HG02571 (cell line): ENCODE data around the gene CPNE7.

Experiments used
- ATAC-seq: cut with Tn5 transposase; IDR thresholded peaks from one replicate; pipeline ENCODE4 v1.9.1; 2021; ENCODE audit warnings: mild to moderate bottlenecking, moderate library complexity; ENCODE audit not compliant: unreplicated experiment

The CPNE7 gene

DNA sequence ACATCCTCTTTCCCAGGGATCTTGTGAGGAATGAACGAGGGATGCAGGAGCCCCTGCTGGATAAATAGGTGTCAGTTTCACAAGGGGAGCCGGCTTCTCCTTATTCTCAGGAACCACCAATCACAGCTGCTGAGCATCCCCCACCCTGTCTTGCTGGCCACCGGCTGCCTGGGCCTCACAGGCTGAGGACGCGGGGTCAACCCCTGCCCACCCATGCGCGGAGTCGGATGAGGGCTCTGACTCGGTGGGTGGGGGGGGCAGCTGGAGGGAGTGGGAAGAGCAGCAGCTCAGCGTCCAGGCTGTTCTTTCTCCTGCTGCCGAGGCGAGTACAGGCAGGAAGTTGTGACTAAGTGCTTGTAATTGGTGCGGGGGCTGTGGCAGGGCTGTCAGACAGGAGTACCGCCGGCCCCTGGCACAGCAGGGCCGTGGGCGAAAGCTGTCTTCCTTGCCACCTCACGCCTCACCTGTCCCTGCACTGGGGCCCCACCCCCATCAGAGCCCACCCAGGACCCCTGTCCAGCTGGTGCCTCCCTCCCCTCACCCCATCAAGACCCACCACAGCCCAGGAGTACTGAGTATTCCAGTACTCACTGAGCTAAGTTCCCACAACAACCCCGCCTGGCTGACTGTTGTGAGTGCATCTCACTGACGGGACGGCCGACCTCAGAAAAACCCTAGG, 26.9 kb downstream of the CPNE7 start:
- no peak for ATAC-seq

DNA sequence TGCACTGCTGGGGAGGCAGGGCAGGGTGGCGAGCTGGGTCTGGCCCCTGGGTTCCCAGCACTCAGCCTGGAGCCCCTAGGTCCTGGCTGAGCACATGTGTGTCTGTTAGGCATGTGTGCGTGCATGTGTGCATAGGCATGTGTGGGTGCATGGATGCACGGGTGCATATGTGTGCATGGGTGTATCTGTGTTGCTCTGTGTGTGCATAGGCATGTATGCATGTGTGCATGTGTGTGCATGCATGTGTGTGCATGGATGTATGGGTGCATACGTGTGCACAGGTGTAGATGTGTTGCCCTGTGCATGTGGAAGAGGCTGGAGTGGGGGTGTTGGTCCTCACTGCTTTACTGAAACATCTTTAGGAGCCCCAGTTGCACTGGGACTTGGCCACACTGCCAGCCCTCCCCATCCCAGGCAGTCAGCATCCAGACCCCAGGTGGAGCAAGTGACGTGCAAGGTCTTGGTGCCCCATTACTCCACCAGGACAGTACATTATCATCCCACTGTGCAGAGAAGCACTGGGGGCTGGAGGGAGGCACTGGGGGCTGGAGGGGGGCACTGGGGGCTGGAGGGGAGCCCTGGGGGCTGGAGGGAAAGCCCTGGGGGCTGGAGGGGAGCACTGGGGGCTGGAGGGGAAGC, 27.5 kb downstream of the CPNE7 start:
- no peak for ATAC-seq

DNA sequence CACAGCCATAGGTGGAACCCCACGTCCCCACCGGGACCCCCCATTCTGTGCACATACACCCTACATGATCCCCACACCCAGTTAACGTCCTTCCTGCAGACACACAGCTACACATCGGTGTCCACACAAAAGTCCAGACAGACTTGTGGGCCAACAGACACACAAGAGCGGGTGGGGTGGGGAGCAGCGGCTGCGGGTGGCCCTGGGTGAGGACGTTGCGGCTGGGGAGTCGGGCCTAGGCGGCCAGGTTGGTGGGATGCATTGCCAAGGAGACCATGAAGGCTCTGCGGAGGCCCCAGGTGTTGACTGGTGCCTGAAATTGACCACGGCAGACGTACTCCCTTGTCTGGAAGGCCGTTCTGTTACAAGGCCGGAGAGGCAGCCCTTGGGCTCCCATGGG, 29.2 kb downstream of the CPNE7 start:
- ATAC-seq = no peak

DNA sequence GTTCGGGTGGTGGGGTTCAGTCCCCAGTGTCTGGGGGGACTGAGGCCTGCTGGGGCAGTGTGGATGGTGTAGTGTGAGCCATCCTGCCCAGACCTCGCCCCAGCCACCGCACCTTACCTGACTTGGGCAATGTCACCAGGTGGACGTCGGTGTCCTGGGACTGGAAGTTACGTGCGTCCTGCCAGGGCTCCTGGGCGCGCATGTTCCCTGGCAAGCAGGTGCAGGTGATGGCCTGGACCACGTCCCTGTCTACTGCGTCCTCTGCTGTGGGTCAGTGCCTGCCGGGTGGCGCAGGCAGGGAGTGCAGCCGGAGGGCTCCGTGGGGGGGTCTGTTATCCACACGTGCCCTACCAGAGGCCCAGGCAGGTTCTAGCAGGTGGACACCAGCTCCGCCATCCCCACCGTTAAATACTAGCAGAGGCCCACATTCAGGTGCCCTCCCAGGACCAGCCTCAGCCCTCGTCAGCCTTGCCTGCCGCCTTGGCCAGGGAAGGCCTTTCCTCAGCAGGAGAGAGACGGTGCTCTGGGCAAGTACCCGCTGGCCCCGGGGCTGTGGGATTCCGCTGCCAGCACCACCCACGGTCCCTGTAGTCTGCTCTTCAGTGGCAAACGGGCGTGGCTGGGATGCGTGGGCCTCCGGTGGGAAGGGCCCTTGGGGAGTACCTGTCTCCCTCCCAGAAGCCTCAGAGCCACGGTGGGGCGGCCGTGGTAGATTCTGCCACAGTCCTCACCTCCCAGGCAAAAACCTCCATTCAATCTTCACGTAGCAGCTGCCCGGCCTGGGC, 29.8 kb downstream of the CPNE7 start:
- no peak for ATAC-seq

DNA sequence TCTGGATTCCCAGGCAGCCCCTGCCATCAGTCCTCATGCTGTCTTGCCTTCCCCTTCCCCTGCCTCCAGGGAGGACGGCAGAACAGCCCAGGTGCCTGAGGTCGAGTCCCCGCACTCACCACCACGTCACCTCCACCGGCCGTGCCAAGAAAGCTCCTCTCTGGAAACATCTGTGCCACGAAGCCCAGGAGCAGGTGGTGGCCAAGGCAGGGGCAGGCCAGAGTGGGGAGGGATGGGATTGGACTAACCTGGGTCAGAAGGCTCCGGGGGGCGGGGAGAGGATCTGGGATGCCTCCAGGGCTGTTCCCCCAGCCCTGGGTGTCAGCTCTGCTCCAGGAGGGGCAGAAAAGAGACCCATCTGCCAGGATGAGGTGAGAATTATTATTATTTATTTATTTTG, 30.4 kb downstream of the CPNE7 start:
- ATAC-seq = no peak

DNA sequence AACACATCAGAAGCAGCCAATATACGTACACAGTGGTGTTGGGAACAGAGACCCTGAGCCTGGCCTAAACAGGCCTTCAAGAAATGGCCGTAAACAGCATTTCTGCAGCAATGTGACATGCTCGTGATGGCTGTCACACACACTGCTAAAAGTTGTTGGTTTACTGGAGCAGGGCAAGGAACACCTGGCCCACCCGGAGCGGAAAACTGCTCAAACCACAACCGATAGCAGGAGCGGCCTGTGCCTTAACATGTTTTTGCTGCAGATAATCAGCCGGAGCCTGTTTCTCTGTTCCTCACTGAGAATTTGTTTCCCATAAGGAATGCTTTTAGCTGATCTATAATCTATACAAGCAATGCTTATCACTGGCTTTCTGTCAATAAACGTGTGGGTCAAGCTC, 31.9 kb downstream of the CPNE7 start:
- no peak for ATAC-seq

DNA sequence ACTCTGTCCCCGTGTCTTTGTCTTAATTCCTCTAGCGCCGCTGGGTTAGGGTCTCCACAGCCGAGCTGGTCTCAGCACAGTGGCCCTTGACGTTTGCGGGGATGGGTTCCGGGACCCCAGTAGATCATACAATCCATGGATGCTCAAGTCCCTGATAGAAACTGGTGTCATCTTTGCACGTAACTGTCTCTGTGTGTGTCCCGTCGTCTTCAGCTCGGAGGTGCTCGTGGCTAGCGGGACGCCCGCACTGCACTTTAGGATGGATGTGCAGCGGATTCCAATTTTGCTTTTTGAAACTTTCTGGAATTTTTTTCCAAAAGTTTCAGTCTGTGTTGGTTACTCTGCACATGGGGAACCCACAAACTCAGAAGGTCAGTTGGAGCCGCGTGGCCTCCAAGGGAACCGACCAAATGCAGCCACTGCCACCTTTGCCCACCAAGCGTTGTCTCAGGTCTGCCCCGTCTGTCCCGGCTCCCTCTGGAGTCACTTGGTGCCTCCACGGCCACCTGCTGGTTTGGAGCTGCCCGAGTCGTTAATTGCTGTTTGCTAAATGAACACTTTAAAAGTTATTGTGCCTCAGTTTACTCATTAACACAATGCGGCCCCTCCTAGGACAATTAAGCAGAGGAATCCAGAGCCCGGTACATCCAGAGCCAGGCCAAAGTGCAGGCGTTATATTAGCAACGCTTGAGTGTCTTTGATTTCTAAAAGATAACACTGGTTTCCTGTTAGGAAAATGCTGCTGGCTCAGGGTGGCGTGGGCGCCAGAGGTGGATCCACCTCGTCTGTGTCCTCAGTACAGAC, 32.6 kb downstream of the CPNE7 start:
- ATAC-seq = no peak

DNA sequence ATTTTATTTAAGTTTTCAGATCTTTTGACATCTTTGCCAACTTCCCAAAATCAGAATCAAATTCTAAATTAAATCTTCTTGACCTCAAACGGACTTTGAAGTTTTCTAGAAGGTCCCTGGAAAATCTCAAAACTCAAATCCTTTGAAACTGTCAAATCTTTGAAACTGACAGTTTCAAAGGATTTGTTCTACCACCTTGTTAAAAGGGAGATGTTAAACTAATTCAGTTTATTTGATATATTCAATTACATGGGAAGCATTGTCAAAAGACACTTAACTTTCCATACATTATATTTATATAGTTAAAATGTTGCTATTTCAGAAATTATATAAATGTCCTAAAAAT, 34.5 kb downstream of the CPNE7 start:
- ATAC-seq = no peak

DNA sequence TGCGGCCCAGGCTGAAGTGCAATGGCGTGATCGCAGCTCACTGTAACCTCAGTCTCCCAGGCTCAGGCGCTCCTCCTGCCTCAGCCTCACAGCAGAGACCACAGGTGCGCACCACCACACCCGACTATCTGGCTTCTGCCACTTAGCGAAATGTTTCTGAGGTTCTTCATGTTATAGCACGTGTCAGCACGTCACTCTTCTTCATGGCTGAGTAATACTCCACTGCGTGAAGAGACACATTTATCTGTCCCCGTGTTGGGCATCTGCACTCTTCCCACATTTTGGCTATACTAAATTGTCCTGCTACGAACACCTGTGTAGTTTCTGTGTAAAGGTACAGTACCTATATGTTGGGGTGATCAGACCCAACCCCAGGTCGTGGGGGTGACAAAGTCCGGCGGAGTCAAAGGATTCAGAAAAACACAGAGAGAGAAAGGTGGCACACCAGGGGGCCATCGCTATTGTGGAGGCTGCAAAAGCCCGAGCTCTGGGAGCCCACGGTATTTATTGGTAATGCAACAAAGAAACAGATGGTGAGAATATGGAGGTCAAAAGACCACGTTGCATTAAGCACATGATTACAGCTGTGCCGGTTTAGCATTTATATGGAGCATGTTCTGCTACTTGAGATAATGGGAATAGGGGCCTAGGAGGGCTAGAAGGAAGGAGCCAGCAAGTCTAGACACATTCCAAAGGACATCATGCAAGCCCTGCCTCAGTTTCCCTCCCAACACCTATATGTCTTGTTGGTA, 37.0 kb downstream of the CPNE7 start:
- ATAC-seq = no peak

DNA sequence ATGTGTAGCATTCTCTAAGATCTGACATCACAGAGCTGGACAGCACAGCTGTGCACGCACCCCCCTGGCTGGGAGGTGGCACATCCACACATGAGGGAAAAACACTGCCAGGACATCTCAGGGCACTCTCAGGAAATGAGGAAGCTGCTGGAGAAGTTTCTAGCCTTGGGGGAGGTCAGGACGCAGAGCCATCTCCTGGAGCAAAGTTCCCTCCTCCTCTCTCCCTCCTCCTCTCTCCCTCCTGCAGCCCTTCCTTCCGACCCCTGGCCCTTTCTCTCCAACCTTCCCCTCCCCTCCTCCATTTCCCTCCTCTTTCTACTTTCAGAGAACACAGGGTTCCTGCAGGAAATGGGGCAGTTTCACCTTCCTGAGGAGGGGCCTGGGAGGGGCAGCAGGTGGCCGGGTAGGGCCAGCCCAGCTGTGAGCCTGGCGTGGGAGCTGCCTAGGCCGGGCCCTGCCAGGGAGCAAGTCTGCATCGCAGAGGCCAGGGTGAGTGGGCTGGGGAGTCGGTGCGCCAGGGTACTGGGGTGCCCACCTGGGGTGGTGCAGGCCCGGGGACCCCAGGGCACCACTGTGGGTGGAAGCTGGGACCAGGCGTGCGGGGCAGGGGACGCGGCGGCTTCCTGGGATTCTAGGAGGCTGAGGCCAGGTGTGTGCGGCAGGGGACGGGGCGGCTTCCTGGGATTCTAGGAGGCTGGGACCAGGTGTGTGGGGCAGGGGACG, 37.8 kb downstream of the CPNE7 start, which contains the start of gene DPEP1:
Gene DPEP1, plus strand, starts transcription at position 412 of the 723 bp plus-strand sequence. CDS start 16,769 bp downstream, outside the sequence.
- ATAC-seq = no peak

DNA sequence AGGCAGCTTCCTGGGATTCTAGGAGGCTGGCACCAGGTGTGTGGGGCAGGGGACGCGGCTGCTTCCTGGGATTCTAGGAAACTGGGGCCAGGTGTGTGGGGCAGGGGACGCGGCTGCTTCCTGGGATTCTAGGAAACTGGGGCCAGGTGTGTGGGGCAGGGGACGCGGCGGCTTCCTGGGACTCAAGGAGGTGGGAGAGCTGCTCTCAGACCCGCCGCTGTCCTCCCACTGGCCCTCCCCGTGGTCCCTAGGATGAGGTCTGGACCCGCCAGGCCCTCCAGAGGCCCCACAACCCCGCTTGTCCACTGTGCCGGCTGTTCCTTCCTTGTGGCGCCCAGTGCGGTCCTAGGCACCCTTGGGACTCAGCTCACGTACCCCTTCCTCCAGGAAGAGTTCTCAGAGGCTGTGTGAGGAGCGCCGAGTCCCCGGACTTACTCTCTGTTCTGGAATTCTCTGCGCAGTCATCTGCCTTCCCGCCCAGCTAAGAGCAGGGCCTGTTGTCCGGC, 38.4 kb downstream of the CPNE7 start:
- ATAC-seq = no peak

DNA sequence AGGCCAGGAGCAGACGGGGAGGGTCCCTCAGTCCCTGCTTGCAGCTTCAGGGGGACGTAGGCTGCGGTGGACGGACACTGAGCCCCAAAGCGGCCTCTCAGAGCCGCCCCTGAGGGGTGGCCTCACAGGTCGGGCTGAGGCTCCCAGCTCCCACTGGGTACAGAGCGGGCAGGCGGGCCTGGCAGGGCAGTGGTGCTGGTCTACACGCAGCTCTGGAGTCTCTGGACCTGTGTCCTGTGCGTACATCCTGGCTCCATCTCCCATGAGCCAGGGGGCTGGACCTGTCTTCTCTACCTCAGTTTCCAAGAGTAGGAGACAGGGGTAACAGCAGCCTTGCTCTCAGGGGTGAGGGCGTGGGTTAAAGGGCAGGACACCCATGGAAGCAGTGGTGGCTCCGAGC, 39.6 kb downstream of the CPNE7 start:
- no peak for ATAC-seq

DNA sequence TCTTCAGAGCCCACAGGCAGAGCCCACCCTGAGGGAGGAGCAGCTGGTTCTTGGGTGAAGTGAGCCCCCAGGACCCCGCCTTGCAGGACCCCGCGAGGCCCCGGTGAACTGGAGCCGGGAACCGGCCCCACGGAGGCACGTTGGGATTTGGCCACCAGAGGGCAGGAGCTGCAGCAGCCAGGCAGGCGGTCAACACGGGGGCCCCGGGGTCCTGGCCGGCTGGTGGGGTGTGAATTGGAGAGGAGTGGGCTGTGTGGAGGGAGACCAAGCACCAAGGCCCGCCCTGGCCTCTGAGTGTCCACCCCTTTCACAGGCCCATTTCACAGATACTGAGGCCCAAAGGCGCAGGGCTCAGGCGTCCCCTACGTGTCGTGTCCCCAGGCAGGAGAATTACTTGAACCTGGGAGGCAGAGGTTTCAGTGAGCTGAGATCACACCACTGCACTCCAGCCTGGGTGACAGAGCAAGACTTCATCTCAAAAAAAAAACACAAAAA, 40.1 kb downstream of the CPNE7 start:
- no peak for ATAC-seq

DNA sequence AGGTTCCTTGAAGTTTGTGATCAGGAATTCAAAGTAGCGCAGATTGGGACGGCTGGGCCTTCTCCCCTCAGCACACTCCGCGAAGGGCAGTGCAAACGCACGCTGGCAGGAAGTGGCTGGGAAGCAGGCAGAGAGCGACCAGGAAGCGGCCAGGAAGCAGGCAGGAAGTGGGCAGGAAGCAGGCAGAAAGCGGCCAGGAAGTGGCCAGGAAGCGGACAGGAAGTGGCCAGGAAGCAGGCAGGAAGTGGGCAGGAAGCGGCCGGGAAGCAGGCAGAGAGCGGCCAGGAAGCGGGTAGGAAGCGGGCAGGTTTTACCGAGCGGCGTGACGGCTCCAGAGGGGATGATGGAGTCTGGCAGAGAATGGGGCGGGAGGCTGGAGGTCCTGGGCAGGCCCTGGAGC, 41.1 kb downstream of the CPNE7 start:
- no peak for ATAC-seq

DNA sequence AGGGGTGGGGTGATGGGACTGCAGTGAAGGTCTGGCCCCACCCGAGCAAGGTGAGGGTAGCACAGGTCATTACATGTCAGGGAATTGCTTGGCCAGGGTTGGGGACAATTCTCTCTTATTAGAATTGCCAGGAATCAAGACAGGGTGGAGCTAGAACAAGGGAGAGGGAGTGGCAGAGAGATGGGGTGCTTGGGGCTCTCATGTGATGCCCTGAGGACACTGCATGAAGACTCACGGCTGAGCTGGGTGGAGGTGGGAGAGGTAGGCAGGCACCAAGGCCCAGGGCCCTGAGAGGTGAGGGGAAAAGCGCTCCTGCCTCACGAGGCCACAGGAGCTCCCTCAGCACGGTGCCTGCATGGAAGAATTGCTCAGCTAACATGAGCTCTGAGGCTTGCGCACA, 41.5 kb downstream of the CPNE7 start:
- ATAC-seq = no peak

DNA sequence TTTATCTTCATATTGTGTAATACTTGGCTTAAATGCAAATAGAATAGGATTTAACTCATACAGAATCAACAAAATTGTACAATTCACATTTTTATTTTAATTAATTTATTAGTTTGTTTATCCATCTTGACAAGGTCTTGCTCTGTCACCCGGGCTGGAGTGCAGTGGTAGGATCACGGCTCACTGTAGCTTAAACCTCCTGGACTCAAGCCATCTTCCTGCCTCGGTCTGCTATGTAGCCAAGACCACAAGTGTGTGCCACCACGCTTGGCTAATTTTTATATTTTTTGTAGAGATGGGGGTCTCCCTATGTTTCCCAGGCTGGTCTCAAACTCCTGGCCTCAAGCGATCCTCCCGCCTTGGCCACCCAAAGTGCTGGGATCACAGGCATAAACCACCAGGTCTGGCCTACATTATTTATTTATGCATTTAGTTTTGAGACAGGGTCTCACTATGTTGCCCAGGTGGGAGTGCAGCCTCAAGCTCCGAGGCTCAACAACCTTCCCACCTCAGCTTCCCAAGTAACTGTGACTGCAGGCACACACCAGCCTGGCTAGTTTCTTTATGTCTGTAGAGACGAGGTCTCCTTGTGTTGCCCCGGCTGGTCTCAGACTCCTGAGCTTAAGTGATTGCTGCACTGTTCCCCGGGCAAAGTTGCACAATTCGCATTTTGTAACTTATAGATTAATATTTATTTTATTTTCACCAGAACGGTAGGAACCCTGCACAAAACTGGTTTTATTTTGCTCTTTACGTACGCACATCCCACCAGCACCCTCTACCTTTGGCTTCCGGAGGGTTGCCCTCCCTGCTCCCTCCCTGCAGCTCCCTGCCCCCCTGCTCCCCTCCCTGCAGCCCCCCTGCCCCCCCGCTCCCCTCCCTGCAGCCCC, 42.8 kb downstream of the CPNE7 start:
- ATAC-seq = no peak

DNA sequence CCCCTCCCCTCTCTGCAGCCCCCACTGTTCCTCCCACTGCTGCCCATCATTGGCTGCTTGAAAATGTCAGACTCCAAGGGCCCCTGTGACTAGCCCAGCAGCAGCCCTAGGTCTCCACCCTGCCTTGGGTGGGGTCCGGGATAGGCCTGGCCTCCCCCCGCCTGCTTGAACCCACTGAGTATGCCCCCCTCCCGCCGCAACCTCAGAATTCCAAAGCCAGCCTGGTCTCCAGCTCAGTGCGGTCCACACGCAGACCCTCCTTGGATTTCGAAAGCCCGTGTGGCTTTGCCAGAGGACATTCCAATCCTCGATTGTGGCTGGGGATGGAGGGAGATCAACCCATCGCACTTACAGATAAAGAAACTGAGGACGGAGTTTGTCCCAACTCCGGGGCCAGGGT, 44.3 kb downstream of the CPNE7 start:
- no peak for ATAC-seq

DNA sequence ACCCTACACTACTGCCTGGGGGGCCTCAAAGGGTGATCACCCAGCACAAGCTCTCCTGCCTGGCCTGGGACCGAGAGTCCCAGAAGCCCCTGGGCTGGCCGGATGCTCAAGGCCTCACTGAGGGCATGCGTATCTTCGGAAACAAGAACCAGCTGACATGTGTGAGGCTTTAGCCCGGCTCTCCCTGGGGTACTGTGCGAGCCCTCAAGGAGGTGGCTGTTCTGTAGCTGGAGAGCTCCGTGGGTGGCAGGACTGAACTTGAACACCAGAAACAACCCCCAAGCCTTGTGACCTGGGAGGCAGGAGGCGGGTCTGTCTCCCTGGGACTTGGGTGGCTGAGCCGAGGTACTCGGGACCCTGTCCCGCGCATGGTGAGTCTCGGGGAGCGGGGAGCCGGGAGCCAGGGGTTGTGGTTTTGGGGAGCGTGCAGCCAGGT, 44.9 kb downstream of the CPNE7 start:
- no peak for ATAC-seq
